Liver (tissue), 9 donors: Measurements from ENCODE around the gene ERFL. TPM values are rescaled to one million over a fixed set of nuclear protein-coding genes. Genes with fewer than 3 reads are reported as not detected.

ENCODE experiments used
- DNase-seq: peaks from one replicate; pipeline ENCODE4 v3.0.0-alpha.2; 2017; ENCODE audit warnings: low spot score
- H3K27ac ChIP-seq, 2 donors: one replicate each; pipeline ENCODE4 v1.7.0; 2013; ENCODE audit warnings: inconsistent platforms in 2 of 2, low read length in 2 of 2, control low read depth in 1 of 2, low read depth in 1 of 2, mild to moderate bottlenecking in 1 of 2
- H3K27me3 ChIP-seq, 4 donors: one replicate each; pipeline versions ENCODE4 v1.6.1 to v1.7.0; 2013; ENCODE audit warnings: low read length in 3 of 4, inconsistent platforms in 1 of 4, mild to moderate bottlenecking in 1 of 4, moderate library complexity in 1 of 4; ENCODE audit not compliant: control insufficient read depth in 4 of 4, insufficient read depth in 4 of 4
- H3K36me3 ChIP-seq, 4 donors: one replicate each; pipeline versions ENCODE4 v1.6.1 to v1.7.0; 2013; ENCODE audit warnings: low read length in 3 of 4, mild to moderate bottlenecking in 3 of 4, low read depth in 1 of 4, moderate library complexity in 1 of 4; ENCODE audit not compliant: control insufficient read depth in 4 of 4, insufficient read depth in 3 of 4
- H3K4me1 ChIP-seq, 4 donors: one replicate each; pipeline versions ENCODE4 v1.6.1 to v1.7.0; 2013; ENCODE audit warnings: low read length in 3 of 4, mild to moderate bottlenecking in 3 of 4, moderate library complexity in 1 of 4; ENCODE audit not compliant: control insufficient read depth in 4 of 4, insufficient read depth in 4 of 4
- H3K4me3 ChIP-seq, 3 donors: one replicate each; pipeline versions ENCODE4 v1.6.1 to v1.7.0; 2013; ENCODE audit warnings: low read length in 3 of 3, control low read depth in 1 of 3, low read depth in 1 of 3, mild to moderate bottlenecking in 1 of 3
- H3K9ac ChIP-seq, 2 donors: one replicate each; pipeline ENCODE4 v1.7.0; 2013; ENCODE audit warnings: low read length in 2 of 2, mild to moderate bottlenecking in 2 of 2, moderate library complexity in 2 of 2, control low read depth in 1 of 2, low read depth in 1 of 2
- H3K9me3 ChIP-seq, 4 donors: one replicate each; pipeline versions ENCODE4 v1.6.1 to v1.7.0; 2013; ENCODE audit warnings: low read length in 3 of 4; ENCODE audit not compliant: control insufficient read depth in 4 of 4
- FOXA1 ChIP-seq: IDR thresholded peaks from 2 replicates; pipeline ENCODE4 v1.6.1; 2016; ENCODE audit warnings: antibody characterized with exemption
- FOXA2 ChIP-seq: IDR thresholded peaks from 2 replicates; pipeline ENCODE4 v1.6.1; 2016; ENCODE audit warnings: antibody characterized with exemption
- GABPA ChIP-seq, 2 donors: IDR thresholded peaks in 1 of 2; conservative IDR thresholded peaks in 1 of 2; 2 replicates each; pipeline ENCODE4 v1.6.1; 2016; ENCODE audit warnings: antibody characterized with exemption in 2 of 2, mild to moderate bottlenecking in 1 of 2, moderate library complexity in 1 of 2
- HNF4G ChIP-seq: IDR thresholded peaks from 2 replicates; pipeline ENCODE4 v1.6.1; 2016; ENCODE audit warnings: antibody characterized with exemption
- JUND ChIP-seq, 2 donors: IDR thresholded peaks; 2 replicates each; pipeline ENCODE4 v1.6.1; 2016; ENCODE audit warnings: antibody characterized with exemption in 2 of 2
- NR2F2 ChIP-seq: IDR thresholded peaks from 2 replicates; pipeline ENCODE4 v1.6.1; 2016; ENCODE audit warnings: antibody characterized with exemption
- RXRA ChIP-seq, 2 donors: IDR thresholded peaks; 2 replicates each; pipeline ENCODE4 v1.6.1; 2017 to 2018; ENCODE audit warnings: antibody characterized with exemption in 2 of 2, mild to moderate bottlenecking in 1 of 2
- SP1 ChIP-seq: IDR thresholded peaks from 2 replicates; pipeline ENCODE4 v1.6.1; 2018; ENCODE audit warnings: antibody characterized with exemption, mild to moderate bottlenecking
- TAF1 ChIP-seq: conservative IDR thresholded peaks from 2 replicates; pipeline ENCODE4 v1.6.1; 2016; ENCODE audit warnings: antibody characterized with exemption, mild to moderate bottlenecking
- YY1 ChIP-seq: IDR thresholded peaks from 2 replicates; pipeline ENCODE4 v1.6.1; 2016; ENCODE audit warnings: antibody characterized with exemption, mild to moderate bottlenecking
- WGBS: extraction: QIAGEN DNeasy Blood & Tissue Kit; methylation state at CpG from one replicate; pipeline ENCODE4 v1.1.7; 2013; 5-methylcytosine and 5-hydroxymethylcytosine counted together
- polyA plus RNA-seq, 2 donors: library from polyadenylated mRNA; stranded (reverse) in 1 of 2; unstranded in 1 of 2; fragments of 200-250 nt in 1 of 2; fragments of >200 nt in 1 of 2; fragmentation: Nextera tagmentation in 1 of 2; extraction: Ambion mirVana in 1 of 2; gene quantifications; one replicate each; pipeline versions ENCODE4 v1.2.1 to v1.2.3, GENCODE V29; 2013 to 2015
- total RNA-seq, 2 donors: library from RNA; depleted of rRNA; stranded (reverse); fragments of >200 nt; gene quantifications; one replicate each; pipeline ENCODE4 v1.2.3, GENCODE V29; 2014
- TF ChIP-seq, protein P1 (sequence below): IDR thresholded peaks from 2 replicates; pipeline ENCODE4 v1.6.1; 2016; ENCODE audit warnings: antibody characterized with exemption
- TF ChIP-seq, protein P2 (sequence below): fragments of 150-350 bp; IDR thresholded peaks from 2 replicates; pipeline ENCODE4 v1.5.1; 2017; ENCODE audit warnings: improper control_type of control experiment, low read depth, low read length; ENCODE audit not compliant: missing input control
- TF ChIP-seq, protein P3 (sequence below): IDR thresholded peaks from 2 replicates; pipeline ENCODE4 v1.6.1; 2016; ENCODE audit warnings: antibody characterized with exemption
- TF ChIP-seq, protein P4 (sequence below): IDR thresholded peaks from 2 replicates; pipeline ENCODE4 v1.6.1; 2016; ENCODE audit warnings: antibody characterized with exemption
- donor health status: healthy.
- donor health status: healthy.
- donor health status: healthy.
- donor health status: healthy.
- donor health status: healthy.

Gene ERFL
- total and polyA plus RNA-seq, 4 donors: not detected

DNA sequence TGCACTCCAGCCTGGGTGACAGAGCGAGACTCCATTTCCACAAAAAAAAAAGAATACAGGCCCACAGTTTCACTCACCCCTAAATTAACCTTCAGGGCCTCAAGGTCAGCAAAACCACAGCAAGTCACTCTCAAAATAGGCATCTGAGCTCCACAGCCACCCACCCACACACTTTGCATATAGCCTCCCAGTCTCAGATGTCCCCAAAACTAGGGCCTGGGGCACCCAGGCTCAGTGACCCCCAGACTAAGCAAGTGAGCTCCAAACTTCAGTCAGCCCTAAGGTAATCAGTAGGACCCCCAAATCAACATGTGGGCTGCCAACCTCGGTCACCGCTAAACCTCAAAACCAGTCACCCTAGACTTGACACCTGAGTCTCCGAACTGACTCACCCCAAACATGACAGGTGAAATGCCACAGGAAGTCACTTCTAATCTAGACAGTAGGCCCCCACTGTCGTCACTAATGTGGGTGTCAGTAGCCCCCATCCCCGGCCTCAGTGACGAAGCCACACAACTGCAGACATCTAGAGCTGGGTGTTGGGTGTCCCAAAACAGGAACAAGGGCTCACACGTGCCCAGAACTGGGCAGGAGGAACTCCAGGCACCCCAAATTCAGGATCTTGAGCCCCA lies 17.0 kb upstream of the ERFL start:
- H3K4me1 ChIP-seq: peaks cover 0 to 8% (median 3%) of the 10 kb centered on the region in 4 donors
- H3K9ac ChIP-seq: no peak overlapping the region
- no peak overlapping the region for H3K27ac ChIP-seq
- no peak overlapping the region for H3K4me3 ChIP-seq
- WGBS: 83% methylated on average over 8 of the region's 8 CpGs
- DNase-seq: no peak
- no peak for TF ChIP-seq FOXA1
- no peak for TF ChIP-seq YY1
- no peak for TF ChIP-seq HNF4G
- TF ChIP-seq TAF1: no peak
- TF ChIP-seq, protein P1, sequence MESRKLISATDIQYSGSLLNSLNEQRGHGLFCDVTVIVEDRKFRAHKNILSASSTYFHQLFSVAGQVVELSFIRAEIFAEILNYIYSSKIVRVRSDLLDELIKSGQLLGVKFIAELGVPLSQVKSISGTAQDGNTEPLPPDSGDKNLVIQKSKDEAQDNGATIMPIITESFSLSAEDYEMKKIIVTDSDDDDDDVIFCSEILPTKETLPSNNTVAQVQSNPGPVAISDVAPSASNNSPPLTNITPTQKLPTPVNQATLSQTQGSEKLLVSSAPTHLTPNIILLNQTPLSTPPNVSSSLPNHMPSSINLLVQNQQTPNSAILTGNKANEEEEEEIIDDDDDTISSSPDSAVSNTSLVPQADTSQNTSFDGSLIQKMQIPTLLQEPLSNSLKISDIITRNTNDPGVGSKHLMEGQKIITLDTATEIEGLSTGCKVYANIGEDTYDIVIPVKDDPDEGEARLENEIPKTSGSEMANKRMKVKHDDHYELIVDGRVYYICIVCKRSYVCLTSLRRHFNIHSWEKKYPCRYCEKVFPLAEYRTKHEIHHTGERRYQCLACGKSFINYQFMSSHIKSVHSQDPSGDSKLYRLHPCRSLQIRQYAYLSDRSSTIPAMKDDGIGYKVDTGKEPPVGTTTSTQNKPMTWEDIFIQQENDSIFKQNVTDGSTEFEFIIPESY: no peak
- TF ChIP-seq, protein P2, sequence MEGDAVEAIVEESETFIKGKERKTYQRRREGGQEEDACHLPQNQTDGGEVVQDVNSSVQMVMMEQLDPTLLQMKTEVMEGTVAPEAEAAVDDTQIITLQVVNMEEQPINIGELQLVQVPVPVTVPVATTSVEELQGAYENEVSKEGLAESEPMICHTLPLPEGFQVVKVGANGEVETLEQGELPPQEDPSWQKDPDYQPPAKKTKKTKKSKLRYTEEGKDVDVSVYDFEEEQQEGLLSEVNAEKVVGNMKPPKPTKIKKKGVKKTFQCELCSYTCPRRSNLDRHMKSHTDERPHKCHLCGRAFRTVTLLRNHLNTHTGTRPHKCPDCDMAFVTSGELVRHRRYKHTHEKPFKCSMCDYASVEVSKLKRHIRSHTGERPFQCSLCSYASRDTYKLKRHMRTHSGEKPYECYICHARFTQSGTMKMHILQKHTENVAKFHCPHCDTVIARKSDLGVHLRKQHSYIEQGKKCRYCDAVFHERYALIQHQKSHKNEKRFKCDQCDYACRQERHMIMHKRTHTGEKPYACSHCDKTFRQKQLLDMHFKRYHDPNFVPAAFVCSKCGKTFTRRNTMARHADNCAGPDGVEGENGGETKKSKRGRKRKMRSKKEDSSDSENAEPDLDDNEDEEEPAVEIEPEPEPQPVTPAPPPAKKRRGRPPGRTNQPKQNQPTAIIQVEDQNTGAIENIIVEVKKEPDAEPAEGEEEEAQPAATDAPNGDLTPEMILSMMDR: no peak
- TF ChIP-seq NR2F2: no peak
- no peak for TF ChIP-seq FOXA2
- TF ChIP-seq, protein P3, sequence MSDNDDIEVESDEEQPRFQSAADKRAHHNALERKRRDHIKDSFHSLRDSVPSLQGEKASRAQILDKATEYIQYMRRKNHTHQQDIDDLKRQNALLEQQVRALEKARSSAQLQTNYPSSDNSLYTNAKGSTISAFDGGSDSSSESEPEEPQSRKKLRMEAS: no peak
- no peak for TF ChIP-seq SP1
- TF ChIP-seq, protein P4, sequence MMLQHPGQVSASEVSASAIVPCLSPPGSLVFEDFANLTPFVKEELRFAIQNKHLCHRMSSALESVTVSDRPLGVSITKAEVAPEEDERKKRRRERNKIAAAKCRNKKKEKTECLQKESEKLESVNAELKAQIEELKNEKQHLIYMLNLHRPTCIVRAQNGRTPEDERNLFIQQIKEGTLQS: no peak
- TF ChIP-seq RXRA (IDR thresholded peaks at IDR 0.05): no peak
- TF ChIP-seq JUND (IDR thresholded peaks at IDR 0.05): no peak
- no peaks in the 10 kb centered on the region for H3K36me3 ChIP-seq
- H3K27me3 ChIP-seq: peaks cover 0 to 5% (median 0%) of the 10 kb centered on the region in 4 donors
- H3K9me3 ChIP-seq: no peaks in the 10 kb centered on the region

DNA sequence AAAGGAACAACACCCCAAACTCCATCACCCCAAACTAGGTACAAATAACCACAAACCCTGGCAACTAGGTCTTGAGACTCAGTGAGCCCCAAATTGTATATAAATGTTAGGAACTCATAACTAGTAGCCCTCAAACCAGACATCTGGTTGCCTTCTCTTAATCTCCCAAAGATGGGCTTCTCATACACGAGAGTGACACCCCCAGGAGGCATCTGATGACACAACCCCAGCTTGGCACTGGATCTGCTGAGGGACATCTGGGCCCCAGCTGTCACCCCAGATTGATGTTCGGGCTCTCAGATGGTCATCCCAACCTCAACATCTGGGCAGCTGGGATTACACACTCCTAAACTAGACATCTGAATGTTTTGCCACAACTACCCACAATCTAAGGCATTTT lies 16.1 kb upstream of the ERFL start:
- Histone ChIP-seq H3K4me3 (no peak overlapping the region), H3K27me3 (peaks cover 0 to 5% (median 0%) of the 10 kb centered on the region in 4 donors), H3K9me3 (no peaks in the 10 kb centered on the region), H3K27ac (no peak overlapping the region), H3K36me3 (no peaks in the 10 kb centered on the region), H3K9ac (no peak overlapping the region), H3K4me1 (peaks cover 0 to 10% (median 3%) of the 10 kb centered on the region in 4 donors)
- WGBS: 79% methylated on average over 2 of the region's 2 CpGs
- no peak for DNase-seq
- TF ChIP-seq GABPA (IDR thresholded peaks at IDR 0.05 in 1 of 2, conservative IDR thresholded peaks at IDR 0.05 in 1 of 2): no peak
